ENCODE results near the gene LAMB4. TPM values are rescaled to one million over a fixed set of nuclear protein-coding genes. Genes with fewer than 3 reads are reported as not detected.

The LAMB4 gene
- total RNA-seq, 6 experiments from 2014 or later, result not detected

GRCh38 chr7:108062250-108063014, 67.7 kb downstream of the LAMB4 start:
- Histone ChIP-seq H3K4me1 (no peaks in the 10 kb centered on the region), H3K36me3 (no peaks in the 10 kb centered on the region), H3K9me3 (no peaks in the 10 kb centered on the region), H3K27me3 (no peaks in the 10 kb centered on the region), H3K4me3 (no peak overlapping the region), H3K27ac (no peak overlapping the region)
- ATAC-seq (no peak), DNase-seq (no peak)
- no peak for TF ChIP-seq POLR2A (IDR thresholded peaks at IDR 0.05)
- intact Hi-C loops (cut with DNase I), result no loop called here
- WGBS (ENCODE audit: insufficient coverage, low coverage, low lambda C conversion rate, missing lambda C conversion rate), result 48% methylated on average over 5 of the region's 5 CpGs

GRCh38 chr7:108059526-108059925, 70.6 kb downstream of the LAMB4 start:
- Histone ChIP-seq H3K36me3 (no peaks in the 10 kb centered on the region), H3K4me1 (no peaks in the 10 kb centered on the region), H3K4me3 (no peak overlapping the region), H3K9me3 (no peaks in the 10 kb centered on the region), H3K27ac (no peak overlapping the region), H3K27me3 (no peaks in the 10 kb centered on the region)
- 97% methylated on average over 5 of the region's 6 CpGs for WGBS (ENCODE audit: insufficient coverage, low coverage, low lambda C conversion rate, missing lambda C conversion rate)
- ATAC-seq (no peak), DNase-seq (no peak)
- no peak for TF ChIP-seq CTCF (IDR thresholded peaks at IDR 0.05)
- no peak for TF ChIP-seq POLR2A (IDR thresholded peaks at IDR 0.05)
- intact Hi-C loops (cut with DNase I), result no loop called here

- 76% methylated on average over 4 of the region's 4 CpGs for WGBS (ENCODE audit: insufficient coverage, low coverage, low lambda C conversion rate, missing lambda C conversion rate)
- DNase-seq, result no peak
- no peaks in the 10 kb centered on the region for H3K9me3 ChIP-seq
These were observed 72.1 kb downstream of the LAMB4 start for GRCh38 chr7:108057951-108058481.

GRCh38 chr7:108055611-108056021, 74.5 kb downstream of the LAMB4 start:
- no peaks in the 10 kb centered on the region for H3K27me3 ChIP-seq
- no peak overlapping the region for H3K27ac ChIP-seq

More at GRCh38 chr7:108057951-108058481, 72.1 kb downstream of the LAMB4 start:
- Histone ChIP-seq H3K36me3 (no peaks in the 10 kb centered on the region), H3K27me3 (no peaks in the 10 kb centered on the region), H3K27ac (no peak overlapping the region), H3K4me3 (no peak overlapping the region), H3K4me1 (no peaks in the 10 kb centered on the region)
- ATAC-seq, result no peak
- intact Hi-C loops (cut with DNase I), result no loop called here
- TF ChIP-seq CTCF (IDR thresholded peaks at IDR 0.05) (no peak), POLR2A (IDR thresholded peaks at IDR 0.05) (no peak)

More at GRCh38 chr7:108055611-108056021, 74.5 kb downstream of the LAMB4 start:
- intact Hi-C loops (cut with DNase I), result no loop called here
- WGBS (ENCODE audit: insufficient coverage, low coverage, low lambda C conversion rate, missing lambda C conversion rate), result 67% methylated on average over 7 of the region's 7 CpGs
- no peaks in the 10 kb centered on the region for H3K36me3 ChIP-seq
- no peaks in the 10 kb centered on the region for H3K9me3 ChIP-seq
- no peak for TF ChIP-seq CTCF (IDR thresholded peaks at IDR 0.05)
- TF ChIP-seq POLR2A (IDR thresholded peaks at IDR 0.05), result no peak
- ATAC-seq (no peak), DNase-seq (no peak)
- no peak overlapping the region for H3K4me3 ChIP-seq
- no peaks in the 10 kb centered on the region for H3K4me1 ChIP-seq
